Smooth muscle cell (in vitro differentiated cells): Measurements from ENCODE around the gene THRB. TPM values are rescaled to one million over a fixed set of nuclear protein-coding genes. Genes with fewer than 3 reads are reported as not detected.

Experiments
- DNase-seq: peaks from one replicate; lab custom pipeline; 2025; ENCODE audit not compliant: unreplicated experiment; lab: John Stamatoyannopoulos, UW
- H2AFZ ChIP-seq: fragments of 200-600 bp; sonication (generic); 2 replicates; pipeline ENCODE4 v1.6.0; 2016; ENCODE audit warnings: antibody characterized with exemption, low read depth, mild to moderate bottlenecking
- H3F3A ChIP-seq: fragments of 200-600 bp; sonication (generic); 2 replicates; pipeline ENCODE4 v1.6.0; 2017; ENCODE audit warnings: antibody characterized with exemption, low read depth
- H3K27ac ChIP-seq: fragments of 200-600 bp; sonication (generic); 2 replicates; pipeline ENCODE4 v1.5.1; 2016; ENCODE audit warnings: low read depth, mild to moderate bottlenecking
- H3K27me3 ChIP-seq: fragments of 200-600 bp; sonication (generic); 2 replicates; pipeline ENCODE4 v1.6.1; 2016; ENCODE audit warnings: low read depth, mild to moderate bottlenecking
- H3K36me3 ChIP-seq: fragments of 200-600 bp; sonication (generic); 2 replicates; pipeline ENCODE4 v1.5.1; 2016; ENCODE audit warnings: low read depth
- H3K4me1 ChIP-seq: fragments of 200-600 bp; sonication (generic); 2 replicates; pipeline ENCODE4 v1.5.1; 2016; ENCODE audit warnings: low read depth
- H3K4me2 ChIP-seq: fragments of 200-600 bp; sonication (generic); 2 replicates; pipeline ENCODE4 v1.6.0; 2016; ENCODE audit warnings: mild to moderate bottlenecking
- H3K4me3 ChIP-seq: fragments of 200-600 bp; sonication (generic); 2 replicates; pipeline ENCODE4 v1.5.1; 2016; ENCODE audit warnings: mild to moderate bottlenecking
- H3K79me2 ChIP-seq: fragments of 200-600 bp; sonication (generic); 2 replicates; pipeline ENCODE4 v1.6.0; 2016; ENCODE audit warnings: low read depth, mild to moderate bottlenecking
- H3K9ac ChIP-seq: fragments of 200-600 bp; sonication (generic); 2 replicates; pipeline ENCODE4 v1.6.0; 2016; ENCODE audit warnings: low read depth
- H3K9me3 ChIP-seq: fragments of 200-600 bp; sonication (generic); replicated peaks from 2 replicates; pipeline ENCODE4 v1.5.1; 2016; ENCODE audit warnings: low read depth
- H4K20me1 ChIP-seq: fragments of 200-600 bp; sonication (generic); 2 replicates; pipeline ENCODE4 v1.6.0; 2016; ENCODE audit warnings: low read depth
- WGBS: methylation state at CpG from one replicate; pipeline ENCODE4 v1.1.7; 2016; ENCODE audit warnings: low lambda C conversion rate; 5-methylcytosine and 5-hydroxymethylcytosine counted together
- polyA plus RNA-seq: library from polyadenylated mRNA; unstranded; fragments of >200 nt; fragmentation: Nextera tagmentation; extraction: Ambion mirVana; gene quantifications from 2 replicates; pipeline ENCODE4 v1.2.1, GENCODE V29; 2016
- total RNA-seq: library from RNA; depleted of rRNA; stranded (reverse); fragments of >200 nt; gene quantifications from 2 replicates; pipeline ENCODE4 v1.2.3, GENCODE V29; 2014
- TF ChIP-seq, protein P1 (sequence below): fragments of 200-600 bp; sonication (generic); IDR thresholded peaks from 2 replicates; pipeline ENCODE4 v1.5.1; 2017; ENCODE audit warnings: borderline replicate concordance, mild to moderate bottlenecking, antibody characterized with exemption; ENCODE audit not compliant: insufficient read depth, poor library complexity, severe bottlenecking

The THRB gene
- total and polyA plus RNA-seq, 2 experiments from 2014 or later, result 5.6 to 43.8 TPM

DNA sequence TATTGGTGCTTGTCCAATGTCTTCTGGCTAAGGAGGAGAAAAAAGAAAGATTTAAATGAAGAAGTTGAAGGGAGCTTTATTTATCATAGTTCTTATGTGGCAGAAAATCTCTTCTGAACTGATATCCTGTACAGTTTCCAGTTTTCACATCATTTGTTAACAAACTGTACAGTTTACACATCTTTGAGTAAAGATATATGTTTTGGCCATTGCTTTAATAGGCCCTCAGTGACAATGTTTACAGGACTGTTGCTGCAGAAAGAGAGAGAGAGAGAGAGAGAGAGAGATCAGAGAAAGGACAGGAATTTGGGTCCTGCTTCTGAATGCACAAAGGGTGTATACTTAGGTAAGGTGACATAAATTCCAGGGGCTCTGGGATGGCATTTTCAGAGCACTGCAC is 361.2 kb downstream of the THRB start:
- Histone ChIP-seq H3K4me3 (no peak overlapping the region), H3K9ac (no peak overlapping the region), H3K4me1 (no peaks in the 10 kb centered on the region), H3K4me2 (no peak overlapping the region), H3K79me2 (no peaks in the 10 kb centered on the region), H3K9me3 (no peaks in the 10 kb centered on the region), H3K36me3 (peaks cover 7% of the 10 kb centered on the region), H3F3A (no peaks in the 10 kb centered on the region), H3K27me3 (no peaks in the 10 kb centered on the region), H3K27ac (no peak overlapping the region), H4K20me1 (no peaks in the 10 kb centered on the region), H2AFZ (no peak overlapping the region)
- TF ChIP-seq, protein P1, sequence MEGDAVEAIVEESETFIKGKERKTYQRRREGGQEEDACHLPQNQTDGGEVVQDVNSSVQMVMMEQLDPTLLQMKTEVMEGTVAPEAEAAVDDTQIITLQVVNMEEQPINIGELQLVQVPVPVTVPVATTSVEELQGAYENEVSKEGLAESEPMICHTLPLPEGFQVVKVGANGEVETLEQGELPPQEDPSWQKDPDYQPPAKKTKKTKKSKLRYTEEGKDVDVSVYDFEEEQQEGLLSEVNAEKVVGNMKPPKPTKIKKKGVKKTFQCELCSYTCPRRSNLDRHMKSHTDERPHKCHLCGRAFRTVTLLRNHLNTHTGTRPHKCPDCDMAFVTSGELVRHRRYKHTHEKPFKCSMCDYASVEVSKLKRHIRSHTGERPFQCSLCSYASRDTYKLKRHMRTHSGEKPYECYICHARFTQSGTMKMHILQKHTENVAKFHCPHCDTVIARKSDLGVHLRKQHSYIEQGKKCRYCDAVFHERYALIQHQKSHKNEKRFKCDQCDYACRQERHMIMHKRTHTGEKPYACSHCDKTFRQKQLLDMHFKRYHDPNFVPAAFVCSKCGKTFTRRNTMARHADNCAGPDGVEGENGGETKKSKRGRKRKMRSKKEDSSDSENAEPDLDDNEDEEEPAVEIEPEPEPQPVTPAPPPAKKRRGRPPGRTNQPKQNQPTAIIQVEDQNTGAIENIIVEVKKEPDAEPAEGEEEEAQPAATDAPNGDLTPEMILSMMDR, result no peak
- DNase-seq, result no peak

DNA sequence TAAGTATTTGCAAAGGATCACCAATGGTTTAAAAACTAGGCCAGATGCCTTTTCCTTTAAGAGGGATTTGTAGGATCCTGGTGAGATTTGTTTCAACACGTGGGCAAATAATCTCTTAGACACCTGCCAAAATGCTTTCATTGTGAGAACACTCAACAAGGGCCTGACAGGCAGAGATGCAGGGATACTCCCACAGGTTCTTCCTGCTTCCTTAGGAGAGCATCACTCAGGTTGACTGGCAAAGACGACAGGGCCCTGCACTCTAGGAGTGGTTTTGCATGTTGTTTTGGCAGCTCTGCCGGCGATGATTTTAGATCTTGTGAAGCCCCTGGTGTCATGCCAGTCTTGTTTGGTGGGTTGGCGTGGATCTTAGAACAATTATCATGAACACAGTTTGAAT is 365.1 kb downstream of the THRB start:
- Histone ChIP-seq H3K36me3 (peaks cover 7% of the 10 kb centered on the region), H3K9ac (no peak overlapping the region), H3K4me1 (no peaks in the 10 kb centered on the region), H3K4me2 (no peak overlapping the region), H3K9me3 (no peaks in the 10 kb centered on the region), H3K27ac (no peak overlapping the region), H2AFZ (no peak overlapping the region), H3K79me2 (no peaks in the 10 kb centered on the region), H3K27me3 (no peaks in the 10 kb centered on the region), H4K20me1 (no peaks in the 10 kb centered on the region), H3F3A (no peaks in the 10 kb centered on the region), H3K4me3 (no peak overlapping the region)
- 90% methylated on average over 5 of the region's 5 CpGs for WGBS
- DNase-seq, result no peak
- TF ChIP-seq, protein P1, result no peak

DNA sequence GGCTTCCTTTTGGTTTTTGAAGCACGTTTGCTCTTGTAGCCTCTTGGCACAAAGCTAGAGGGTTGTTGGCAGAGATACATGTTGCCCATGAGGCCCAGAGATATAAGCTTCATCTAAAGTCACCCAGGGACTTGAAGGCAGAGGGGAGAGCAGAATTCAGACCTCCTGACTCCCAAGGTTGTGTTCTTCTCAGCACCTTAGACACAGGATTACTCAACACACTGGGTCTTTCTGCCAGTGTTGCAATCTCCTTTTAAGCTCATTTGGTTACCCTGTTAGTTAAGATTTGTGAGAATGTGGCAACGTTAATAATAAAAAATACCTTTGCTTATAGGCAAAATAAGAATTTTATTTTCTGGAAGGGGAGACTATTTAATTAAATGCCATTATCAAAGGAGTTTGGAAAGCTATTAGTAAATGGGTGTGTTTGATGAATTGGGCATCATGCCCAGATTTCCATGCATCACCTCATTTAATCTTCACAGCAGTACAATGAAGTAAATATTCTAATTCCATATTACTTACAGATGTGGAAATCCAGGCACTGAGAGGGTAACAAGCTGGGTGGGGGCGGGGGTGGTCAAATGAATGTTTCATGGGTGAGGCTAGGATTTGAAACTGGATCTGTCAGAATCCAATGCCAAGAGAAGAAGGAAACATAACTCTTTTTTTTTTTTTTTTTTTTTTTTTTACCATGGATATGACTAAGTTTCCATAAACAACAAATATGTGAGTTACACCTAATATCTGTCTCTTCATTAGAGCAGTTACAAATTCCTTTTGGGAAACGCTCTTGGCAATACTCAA is 366.2 kb downstream of the THRB start:
- no peaks in the 10 kb centered on the region for H3K79me2 ChIP-seq
- WGBS, result 94% methylated on average over 4 of the region's 4 CpGs
- no peak overlapping the region for H3K4me2 ChIP-seq
- TF ChIP-seq, protein P1, result no peak
- no peak overlapping the region for H2AFZ ChIP-seq
- H3K36me3 ChIP-seq, result peaks cover 7% of the 10 kb centered on the region
- no peaks in the 10 kb centered on the region for H3F3A ChIP-seq
- H3K27ac ChIP-seq, result no peak overlapping the region
- peaks cover 4% of the 10 kb centered on the region for H3K4me1 ChIP-seq
- no peak for DNase-seq
- no peak overlapping the region for H3K9ac ChIP-seq
- no peaks in the 10 kb centered on the region for H4K20me1 ChIP-seq
- H3K9me3 ChIP-seq, result no peaks in the 10 kb centered on the region
- H3K27me3 ChIP-seq, result no peaks in the 10 kb centered on the region
- no peak overlapping the region for H3K4me3 ChIP-seq

DNA sequence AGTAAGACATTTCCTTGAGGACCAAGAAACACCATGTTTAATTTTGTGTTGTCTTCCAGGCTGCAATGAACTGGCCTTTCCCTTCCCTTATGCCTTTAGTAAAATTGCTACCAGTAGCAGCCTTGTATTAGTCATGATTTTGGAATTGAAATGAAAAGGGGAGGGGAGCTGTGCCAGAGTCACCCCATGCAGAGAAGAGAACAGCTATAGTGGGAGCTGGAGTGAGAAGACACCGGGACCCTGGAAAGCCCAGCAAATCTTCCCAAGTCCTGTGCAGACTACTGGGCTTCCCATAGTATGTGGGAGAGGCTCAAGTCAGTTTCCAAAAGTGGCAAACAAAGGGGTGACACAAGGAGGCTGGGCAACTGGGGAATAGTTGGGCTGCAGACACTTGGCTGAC is 371.1 kb downstream of the THRB start:
- Histone ChIP-seq H3K79me2 (no peaks in the 10 kb centered on the region), H3K9me3 (no peaks in the 10 kb centered on the region), H3K9ac (no peak overlapping the region), H3F3A (no peaks in the 10 kb centered on the region), H3K36me3 (no peaks in the 10 kb centered on the region), H3K27me3 (no peaks in the 10 kb centered on the region), H3K4me2 (peak overlapping the region; percentile 54), H4K20me1 (no peaks in the 10 kb centered on the region), H3K27ac (no peak overlapping the region), H2AFZ (no peak overlapping the region), H3K4me3 (no peak overlapping the region), H3K4me1 (peaks cover 4% of the 10 kb centered on the region)
- DNase-seq, result no peak
- WGBS, result 79% methylated on average over 1 of the region's 1 CpG
- TF ChIP-seq, protein P1, result no peak
